NCI-H1930 (cell line): ENCODE measurements around the gene STK11.

Source experiments
- DNase-seq, 2 experiments: peaks; one replicate each; lab custom pipeline; 2025; lab: John Stamatoyannopoulos, UW

The STK11 gene

DNA sequence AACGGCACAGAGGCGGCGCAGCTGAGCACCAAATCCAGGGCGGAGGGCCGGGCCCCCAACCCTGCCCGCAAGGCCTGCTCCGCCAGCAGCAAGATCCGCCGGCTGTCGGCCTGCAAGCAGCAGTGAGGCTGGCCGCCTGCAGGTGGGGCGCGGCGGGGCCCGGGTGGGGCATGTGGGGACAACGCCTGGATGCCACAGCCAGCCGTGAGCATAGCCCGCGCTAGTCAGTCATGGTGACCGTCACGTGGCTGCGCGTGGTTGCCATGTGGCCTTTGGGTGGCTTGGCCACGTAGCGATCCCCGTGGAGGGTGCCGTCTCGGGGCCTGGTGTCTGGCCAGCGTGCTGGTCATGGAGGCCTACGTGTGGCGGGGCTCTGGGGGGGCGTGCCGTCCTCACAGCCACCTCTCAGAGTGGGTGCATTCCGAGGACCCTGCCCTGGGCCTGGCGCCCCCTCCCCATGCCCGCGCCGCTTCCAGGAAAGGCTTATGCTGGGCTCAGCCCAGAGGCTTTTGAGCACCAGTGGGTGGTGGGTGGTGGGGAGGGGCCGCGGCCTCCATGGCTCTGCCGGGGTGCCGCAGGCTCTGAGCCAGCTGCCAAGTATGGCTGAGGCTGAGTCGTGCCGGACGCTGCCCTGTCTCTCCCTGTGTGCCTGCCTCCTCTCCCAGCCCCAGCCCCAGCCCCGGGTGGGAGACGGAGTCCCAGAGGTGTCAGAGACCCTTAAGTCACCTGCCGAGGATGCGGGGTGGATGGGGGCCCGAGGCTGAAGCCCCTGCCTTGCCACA lies 21.1 kb downstream of the STK11 start:
- no peak for DNase-seq

DNA sequence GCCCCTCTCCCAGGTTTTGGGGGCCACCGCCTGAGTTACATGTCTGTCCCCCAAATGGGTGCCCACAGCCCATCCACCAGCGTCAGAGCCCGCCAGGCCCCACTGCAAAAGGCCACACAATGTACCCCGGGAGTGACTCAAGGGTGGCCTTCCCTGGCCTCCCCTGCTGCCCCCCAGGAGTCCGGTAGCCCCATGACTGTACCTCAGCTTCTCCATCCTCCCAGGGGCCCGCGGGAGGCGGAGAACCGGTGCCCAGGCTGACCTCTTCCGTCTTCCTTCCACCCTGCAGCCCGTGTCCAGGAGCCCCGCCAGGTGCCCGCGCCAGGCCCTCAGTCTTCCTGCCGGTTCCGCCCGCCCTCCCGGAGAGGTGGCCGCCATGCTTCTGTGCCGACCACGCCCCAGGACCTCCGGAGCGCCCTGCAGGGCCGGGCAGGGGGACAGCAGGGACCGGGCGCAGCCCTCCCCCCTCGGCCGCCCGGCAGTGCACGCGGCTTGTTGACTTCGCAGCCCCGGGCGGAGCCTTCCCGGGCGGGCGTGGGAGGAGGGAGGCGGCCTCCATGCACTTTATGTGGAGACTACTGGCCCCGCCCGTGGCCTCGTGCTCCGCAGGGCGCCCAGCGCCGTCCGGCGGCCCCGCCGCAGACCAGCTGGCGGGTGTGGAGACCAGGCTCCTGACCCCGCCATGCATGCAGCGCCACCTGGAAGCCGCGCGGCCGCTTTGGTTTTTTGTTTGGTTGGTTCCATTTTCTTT lies 21.9 kb downstream of the STK11 start:
- no peak for DNase-seq

DNA sequence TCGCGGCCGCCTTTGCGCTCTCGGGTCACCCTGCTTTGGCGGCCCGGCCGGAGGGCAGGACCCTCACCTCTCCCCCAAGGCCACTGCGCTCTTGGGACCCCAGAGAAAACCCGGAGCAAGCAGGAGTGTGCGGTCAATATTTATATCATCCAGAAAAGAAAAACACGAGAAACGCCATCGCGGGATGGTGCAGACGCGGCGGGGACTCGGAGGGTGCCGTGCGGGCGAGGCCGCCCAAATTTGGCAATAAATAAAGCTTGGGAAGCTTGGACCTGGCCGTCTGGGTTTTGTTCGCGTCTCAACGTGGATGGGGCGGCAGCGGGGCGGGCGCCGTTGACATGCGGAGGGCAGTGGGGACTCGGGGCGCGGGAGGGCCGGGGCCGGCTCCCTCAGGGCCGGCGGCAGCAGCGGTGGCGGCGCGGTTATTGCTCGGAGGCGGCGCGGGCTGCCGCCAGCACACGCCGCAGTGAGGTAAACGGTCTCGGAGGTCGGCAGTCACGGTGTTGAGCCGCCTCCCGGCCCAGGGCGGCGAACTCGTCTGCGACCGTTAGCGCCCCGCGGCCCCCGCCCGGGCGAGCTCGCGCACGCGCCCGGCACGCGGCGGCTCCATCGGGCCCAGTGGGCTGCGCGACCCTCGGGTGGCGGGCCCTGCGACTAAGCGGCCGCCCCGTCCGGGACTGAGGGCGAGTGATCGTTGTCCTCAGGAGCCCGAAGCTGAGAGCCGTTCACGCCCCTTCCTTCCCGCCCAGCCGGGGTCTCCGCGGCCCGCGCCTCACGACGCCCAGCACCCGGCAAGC lies 22.8 kb downstream of the STK11 start:
- no peak for DNase-seq

DNA sequence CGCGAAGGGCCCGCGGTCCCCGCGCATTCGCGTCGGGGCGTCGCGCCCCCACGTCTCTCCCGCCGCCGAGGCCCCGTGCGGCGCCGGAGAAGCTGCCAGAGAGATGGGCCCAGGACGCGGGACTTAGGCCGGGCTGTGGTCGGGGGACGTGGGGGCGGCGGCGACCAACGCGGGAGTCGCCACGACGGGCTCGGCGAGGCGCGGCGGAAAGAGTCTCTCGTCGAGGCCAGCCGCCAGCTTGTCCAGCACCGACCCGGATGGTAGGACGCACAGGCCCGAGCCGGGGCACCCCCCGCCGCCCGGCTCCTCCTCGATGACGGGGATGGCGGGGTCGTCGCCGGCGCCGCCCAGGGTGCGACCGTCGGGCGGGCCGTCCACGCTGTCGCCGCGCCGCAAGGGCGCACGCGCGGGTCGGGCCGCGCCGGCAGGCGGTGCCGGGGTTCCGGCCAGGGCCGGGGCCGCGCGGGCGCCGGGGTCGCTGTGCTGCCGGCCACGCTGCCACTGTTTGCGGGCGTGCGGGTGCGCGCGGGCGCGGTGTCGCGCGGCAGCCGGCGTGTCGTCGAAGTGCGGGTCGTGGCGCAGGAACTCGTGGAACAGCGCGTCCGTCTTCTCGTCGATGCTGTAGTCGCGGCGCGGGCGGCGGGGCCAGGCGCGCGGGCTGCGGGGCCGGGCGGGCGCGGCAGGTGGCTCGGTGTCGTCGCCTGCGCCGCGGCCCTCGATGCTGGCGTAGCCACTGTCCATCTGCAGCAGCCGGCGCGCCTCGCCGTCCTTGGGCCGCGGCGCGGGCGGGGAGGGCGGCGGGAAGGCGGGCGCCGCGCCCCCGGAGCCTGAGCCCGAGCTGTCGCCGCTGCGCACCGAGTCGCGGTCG lies 23.7 kb downstream of the STK11 start:
- no peak for DNase-seq

DNA sequence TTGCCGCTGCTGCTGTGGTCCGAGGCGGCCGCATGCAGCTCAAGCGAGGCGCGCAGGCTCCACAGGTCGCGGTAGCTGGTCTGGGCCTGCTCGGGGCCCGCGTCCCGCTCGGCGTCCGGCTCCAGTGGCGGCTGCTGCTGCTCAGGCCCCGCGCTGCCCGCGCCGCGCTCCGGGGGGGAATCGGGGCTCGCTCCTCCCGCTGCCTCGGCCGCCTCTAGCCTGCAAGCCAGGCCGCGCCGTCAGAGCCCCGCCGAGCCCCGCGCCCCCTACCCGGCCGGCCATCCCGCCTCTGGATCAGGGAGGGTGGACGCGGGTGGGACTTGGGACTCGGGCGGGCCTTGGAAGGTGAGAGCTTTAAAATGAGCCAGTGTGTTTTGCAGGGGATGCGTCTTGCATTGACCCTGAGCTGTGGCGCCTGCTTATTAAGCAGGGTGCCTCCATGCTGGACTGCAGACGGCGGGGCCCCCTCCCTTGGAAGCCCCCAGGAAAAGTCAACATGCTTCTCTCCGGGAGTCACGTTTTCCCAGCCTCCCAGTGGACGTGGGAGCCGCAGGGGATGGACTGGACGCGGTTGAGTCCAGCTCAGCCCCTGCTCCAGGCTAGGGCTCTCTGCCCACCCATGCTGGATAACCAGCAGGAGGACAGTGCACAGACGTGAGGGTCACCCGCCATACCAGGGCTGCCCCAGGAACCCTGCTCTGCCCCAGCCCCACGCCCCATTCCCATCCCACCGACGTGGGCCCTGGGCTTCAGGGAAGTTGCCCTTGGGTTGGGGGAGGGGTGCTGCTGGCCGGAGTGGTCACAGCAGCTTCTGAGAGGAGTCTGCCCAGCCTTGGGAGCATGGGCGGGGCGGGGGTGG lies 24.6 kb downstream of the STK11 start:
- no peak for DNase-seq

DNA sequence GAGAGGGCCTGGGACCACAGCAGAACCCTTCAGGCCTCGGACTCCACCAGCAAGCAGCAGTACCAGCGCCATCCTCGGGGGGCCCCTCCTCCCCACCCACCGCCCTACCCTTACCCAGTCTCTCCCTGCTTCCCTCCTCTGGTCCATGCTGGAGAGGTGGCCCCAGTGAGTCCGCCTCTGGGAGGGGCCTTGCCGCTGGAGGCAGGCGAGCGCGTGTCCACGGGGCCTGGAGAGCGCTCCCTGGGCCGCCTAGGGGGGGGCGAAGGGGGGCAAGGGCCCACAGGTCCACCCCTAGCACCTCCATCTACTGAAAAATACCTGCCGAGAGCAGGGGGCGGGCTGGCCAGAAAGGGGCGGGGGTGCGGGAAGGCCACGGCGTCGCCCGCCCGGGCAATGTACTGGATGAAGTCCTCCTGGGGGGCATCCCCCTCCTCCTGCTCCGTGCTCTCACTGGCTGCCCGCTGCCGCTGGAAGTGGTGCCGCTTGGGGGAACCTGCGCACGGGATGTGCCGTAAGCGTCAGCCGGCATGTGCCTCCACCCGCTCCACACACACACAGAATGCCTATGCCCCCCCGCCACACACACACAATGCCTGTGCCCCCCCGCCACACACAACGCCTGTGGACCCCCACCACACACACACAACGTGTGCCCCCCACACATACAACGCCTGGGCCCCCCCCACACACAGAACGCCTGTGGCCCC lies 25.4 kb downstream of the STK11 start:
- no peak for DNase-seq

DNA sequence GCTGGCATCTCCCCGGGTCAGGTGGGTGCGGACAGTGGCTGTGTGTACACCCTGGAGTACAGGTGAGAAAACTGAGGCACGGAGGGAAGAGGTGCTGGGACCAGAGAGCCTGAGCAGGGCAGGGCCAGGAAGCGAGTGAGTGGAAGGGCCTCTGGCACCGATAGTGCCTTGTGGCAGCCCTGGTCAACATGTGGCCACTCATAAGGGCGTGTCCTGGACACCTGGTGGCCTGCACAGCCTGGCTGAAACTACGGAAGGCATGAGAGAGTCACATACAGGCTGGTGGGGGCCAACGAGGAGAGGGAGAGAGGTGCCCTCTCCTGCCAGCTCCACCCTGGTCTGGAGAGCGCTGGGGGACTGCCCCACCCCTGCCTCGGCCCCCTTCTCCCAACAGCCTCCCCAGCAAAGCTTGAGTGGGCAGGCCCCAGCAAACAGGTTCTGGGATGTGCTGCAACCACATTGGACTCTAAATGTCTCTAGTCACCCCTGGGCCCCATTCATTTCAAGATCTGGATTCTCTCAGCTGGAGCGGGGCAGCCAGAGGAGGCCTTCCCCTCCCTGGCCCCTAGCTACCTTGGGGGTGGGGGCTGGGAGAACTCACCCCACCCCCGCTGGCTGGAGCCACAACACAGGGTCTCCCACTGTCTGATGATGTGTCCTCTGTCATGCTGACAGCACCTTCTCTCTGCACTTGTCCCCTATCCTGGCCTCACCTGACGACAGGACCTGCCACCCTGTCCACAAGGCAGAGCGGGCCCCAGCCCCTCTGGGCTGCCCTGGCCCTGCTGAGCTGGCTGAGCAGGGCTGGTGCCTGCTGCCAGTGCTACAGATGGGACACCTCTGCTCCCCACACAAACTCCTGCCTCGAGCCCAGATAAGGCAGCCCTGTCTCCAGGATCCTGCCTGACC lies 26.4 kb downstream of the STK11 start:
- DNase-seq: no peak

DNA sequence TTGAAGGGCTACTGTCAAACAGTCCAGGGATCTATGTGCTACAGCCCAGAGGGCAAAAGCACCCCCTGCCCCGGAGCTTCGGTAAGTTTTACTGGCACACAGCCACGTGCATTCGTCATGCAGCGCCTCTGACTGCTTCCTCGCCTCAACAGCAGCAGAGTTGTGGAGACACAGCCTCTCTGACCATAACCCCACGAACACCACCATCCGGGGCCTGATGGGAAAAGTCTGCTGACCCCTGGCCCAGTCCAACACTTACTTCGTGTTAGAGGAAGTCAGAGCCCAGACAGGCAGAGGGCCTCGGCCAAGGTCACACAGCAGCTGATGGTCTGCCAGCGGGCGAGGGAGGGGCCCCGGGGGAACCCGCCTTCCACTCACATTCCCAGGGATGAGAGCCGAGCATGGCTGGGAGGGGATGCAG lies 27.1 kb downstream of the STK11 start:
- no peak for DNase-seq

DNA sequence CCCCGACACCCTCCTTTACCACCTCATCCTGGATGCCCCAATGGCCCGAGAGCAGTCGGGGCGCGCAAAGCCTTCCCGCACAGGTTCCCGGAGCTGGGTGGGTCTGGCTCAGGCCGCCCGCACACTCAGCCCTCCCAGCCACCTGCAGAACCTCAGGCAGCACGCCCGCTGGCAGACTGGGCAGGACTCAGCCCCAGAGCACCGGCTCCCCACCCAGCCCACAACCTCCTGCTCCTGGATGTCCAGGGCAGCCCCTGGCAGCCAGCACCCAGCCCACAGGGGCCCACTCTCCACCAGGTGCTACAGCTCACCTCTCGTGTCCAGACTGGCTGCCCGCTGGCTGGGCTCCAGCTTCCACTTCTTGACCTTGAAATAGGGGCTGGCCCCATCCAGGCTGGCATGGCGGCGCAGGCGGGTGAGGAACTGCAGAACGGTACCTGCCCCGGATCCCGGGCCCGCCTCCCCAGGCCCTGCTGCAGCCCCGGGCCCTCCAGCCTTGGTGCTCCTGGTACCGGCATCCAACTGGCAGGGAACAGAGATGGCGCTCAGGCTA lies 27.6 kb downstream of the STK11 start:
- DNase-seq: no peak

DNA sequence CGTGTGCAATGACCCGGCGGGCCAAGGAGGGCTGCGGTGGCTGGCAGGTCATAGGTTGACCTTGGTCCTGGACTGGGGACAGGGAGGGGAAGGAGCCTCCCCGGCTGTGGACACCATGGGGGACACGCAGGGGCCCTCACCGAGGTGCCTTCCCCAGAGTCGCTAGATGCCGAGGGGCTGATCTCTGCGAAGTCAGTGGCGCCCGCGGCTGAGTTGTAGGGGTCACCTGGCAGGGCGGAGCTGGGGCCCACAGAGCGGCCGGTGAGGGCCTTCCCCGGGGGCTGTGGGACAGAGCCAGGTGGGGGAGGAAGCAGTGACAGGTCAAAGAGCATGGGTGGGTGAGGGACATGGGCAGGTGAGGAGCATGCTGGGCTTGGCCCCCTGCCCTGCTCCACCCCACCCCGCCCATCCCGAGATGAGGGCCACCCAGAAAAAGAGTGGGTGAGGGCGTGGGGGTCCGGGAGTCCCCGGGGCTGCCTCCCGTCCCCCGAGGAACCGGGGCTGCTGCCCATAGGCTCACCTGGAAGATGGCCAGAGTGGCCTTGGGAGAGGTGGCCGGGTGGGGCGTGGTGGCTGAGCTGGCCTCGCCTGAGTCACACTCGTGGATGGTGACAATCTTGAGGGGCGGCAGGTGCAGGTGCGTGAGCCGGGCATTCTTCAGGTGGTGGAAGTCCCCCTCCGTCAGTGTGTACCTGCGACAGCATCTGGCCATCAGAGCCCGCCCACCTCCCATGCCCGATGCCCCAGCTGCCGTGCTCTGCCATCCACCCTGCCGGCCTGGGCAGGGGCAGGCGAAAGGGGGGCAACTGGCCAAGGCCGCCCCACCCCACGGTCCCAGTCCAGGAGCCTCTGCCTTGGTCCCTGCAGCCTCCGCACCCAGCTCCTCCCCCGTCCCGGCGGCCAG lies 28.7 kb downstream of the STK11 start:
- DNase-seq: no peak

DNA sequence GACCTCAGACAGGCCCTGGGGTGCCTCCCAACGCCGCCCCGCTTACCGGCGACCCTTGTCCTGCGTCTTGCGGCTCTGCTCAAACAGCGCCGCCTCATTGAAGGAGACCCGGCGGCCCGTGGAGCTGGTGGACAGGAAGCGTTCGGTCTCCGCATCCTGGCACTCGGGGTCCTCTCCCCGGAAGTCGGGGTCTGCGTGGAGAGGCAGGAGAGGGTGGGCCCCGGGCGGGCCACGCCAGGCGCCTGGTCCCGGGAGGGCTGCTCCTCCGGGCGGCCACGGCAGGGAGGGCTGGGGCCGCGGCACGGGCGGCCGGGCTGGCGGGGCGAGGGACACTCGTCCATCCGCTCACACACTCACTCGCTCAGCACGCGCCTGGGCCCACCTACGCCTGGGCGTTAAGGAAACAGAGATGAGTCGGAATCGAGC lies 29.4 kb downstream of the STK11 start:
- no peak for DNase-seq

DNA sequence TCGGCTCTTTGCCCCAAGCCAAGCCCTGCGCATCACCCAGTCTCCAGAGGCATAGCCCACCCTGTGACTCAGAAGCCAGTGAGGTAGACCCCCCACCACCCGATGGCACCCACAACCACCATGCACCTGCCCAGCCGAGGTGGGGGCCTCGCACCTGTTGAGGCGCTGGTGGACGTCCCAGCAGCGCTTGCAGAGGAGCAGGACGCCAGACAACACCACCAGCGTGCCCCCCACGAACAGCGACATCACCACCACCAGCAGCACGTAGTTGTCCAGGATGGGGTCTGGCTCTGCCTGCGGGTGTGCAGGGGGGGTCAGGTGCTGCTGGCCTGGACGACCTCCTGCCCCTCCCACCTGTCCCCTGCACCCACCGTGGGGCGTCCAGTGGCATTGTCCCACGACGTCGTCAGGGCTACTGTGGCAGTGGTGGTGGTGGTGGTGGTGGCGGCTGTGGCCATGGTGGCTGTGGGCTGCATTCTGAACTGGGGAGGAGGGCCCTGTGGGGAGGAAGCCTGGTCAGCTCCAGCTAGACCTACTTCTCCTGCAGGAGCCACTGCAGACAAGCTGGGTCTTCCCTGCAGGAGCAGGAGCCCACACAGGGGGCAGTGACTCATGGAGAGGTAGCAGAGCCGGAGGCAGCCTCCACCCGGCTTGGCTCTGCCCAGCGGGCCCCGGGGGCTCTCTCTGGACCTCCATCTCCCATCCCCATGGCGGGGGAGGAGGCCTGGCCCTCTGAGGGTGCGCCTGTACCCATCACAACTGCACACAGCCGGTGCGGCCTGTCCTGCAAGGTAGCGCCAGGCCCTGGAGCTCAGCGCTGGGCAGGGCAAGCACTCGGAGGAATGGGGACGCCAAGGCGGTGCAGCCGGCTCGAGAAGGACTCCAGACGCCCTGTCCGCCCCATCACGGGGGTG lies 30.3 kb downstream of the STK11 start:
- DNase-seq: no peak

DNA sequence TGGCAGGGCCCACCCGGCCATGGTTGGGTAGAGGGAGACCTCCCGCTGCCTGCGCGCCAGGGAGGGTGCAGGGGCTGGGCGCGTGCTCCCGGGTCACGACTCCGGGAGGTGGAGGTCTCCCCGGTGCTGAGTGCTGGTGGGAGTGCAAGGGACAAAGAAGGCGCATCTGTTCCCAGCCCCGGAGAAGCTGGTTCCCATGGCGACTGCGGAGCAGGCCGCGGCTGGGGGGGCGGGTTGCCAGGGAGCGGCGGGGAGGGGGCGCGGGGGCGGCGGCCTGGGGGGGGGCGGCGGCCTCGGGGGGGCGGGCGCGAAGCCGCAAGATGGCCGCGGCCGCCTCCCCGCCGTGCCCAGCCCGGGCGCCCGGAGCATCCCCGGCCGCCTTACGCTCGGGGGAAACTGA lies 31.0 kb downstream of the STK11 start:
- DNase-seq: no peak

DNA sequence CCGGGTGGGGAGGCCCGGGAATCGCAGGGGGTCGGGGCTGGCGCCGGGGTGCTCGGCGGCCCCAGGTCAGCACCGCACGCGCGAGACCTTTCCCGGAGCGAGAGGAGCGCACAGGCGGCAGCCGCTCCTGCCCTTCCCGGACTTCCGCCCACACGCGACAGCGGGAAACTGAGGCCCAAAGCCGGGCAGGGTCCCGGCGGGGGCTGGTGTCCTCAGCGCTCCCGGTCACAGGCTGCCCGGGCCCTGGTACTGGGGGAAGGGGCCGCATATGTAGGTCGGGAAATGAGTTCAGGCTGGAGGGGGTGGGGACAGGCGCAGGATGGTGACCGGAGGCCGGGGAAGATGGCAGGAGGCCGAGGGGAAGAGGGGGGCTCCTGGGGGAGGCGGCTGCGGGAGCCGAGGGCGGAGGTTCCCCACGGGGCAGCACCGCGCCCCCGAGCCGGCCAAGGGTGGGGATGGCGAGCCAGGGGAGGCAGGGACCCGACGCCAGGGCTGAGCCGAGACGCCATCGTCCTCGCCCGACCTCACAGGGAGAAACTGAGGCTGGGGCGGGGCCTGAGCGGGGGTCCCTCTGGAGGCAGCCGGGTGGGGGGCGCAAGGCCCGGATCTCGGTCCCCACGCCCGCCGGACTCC lies 31.6 kb downstream of the STK11 start:
- DNase-seq: no peak

DNA sequence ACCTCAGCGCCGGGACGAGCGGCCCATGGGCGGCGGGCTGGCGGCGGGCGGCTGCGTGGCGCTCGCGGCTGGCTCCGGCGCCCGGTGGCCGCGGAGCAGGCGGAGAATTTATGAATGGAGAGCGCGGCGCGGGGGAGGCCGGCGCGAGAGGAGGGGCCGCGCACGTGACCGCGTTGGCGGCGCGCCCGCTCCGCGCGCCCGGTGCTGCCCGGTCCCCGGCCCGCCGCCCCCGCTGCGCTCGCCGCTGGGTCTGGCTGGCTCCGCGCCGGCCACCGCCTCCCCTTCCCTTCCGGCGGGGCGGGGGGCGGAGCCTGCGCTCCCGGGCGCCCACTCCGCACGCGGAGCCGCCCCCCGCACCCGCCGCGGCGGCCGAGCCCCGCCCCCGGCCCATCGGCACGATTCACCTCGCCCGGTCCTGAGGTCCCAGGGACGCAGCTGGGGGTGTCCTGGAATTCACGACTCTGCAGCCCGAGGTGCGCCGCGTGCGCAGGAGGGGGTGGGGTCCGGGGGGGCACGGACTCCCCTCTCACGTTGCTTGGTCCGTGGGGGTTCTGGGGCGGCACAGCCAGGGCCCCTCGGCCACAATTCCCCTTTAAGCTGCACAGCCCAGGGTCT lies 32.3 kb downstream of the STK11 start, which contains the start of gene CBARP:
TSS of gene CBARP (minus strand) at position 252 of the 615 bp plus-strand sequence. CDS start 1,905 bp downstream, outside the sequence.
- DNase-seq: peak in 1 of 2 experiments; percentile 48
